Neuronal stem cell (in vitro differentiated cells): ENCODE data around the gene TREML2.
A peak's percentile ranks its signal among the peaks of the same experiment; 100 is the strongest.

Experiments
- DNase-seq: peaks from one replicate; pipeline ENCODE4 v3.0.0-alpha.2; 2013; ENCODE audit warnings: low spot score
- H2AFZ ChIP-seq: one replicate; pipeline ENCODE4 v1.6.1; 2013; ENCODE audit warnings: mild to moderate bottlenecking, low read length, inconsistent platforms
- H2AK5ac ChIP-seq: 2 replicates; pipeline ENCODE4 v1.6.1; 2013; ENCODE audit warnings: low read depth, mild to moderate bottlenecking, inconsistent platforms, low read length, moderate library complexity, mixed read lengths
- H2BK120ac ChIP-seq: 2 replicates; pipeline ENCODE4 v1.6.1; 2013; ENCODE audit warnings: low read depth, mild to moderate bottlenecking, inconsistent platforms, low read length, moderate library complexity, mixed read lengths
- H2BK12ac ChIP-seq: one replicate; pipeline ENCODE4 v1.6.1; 2013; ENCODE audit warnings: low read length, inconsistent platforms
- H2BK15ac ChIP-seq: 2 replicates; pipeline ENCODE4 v1.6.1; 2013; ENCODE audit warnings: mild to moderate bottlenecking, low read length, inconsistent platforms, mixed read lengths
- H2BK5ac ChIP-seq: one replicate; pipeline ENCODE4 v1.6.1; 2013; ENCODE audit warnings: inconsistent platforms, mild to moderate bottlenecking, low read length, moderate library complexity
- H3K14ac ChIP-seq: one replicate; pipeline ENCODE4 v1.6.1; 2013; ENCODE audit warnings: low read length, inconsistent platforms
- H3K18ac ChIP-seq: 2 replicates; pipeline ENCODE4 v1.6.1; 2013; ENCODE audit warnings: low read length, inconsistent platforms
- H3K23ac ChIP-seq: 2 replicates; pipeline ENCODE4 v1.6.1; 2013; ENCODE audit warnings: low read depth, mild to moderate bottlenecking, mixed read lengths, low read length, inconsistent platforms; ENCODE audit not compliant: poor library complexity
- H3K27ac ChIP-seq: replicated peaks from 3 replicates; pipeline ENCODE4 v1.5.1; 2013; ENCODE audit warnings: low read length, inconsistent platforms
- H3K27me3 ChIP-seq, 3 experiments: 2 replicates each; pipeline ENCODE4 v1.6.1; 2013; ENCODE audit warnings: low read length in 3 of 3, mild to moderate bottlenecking in 2 of 3, inconsistent platforms in 1 of 3, low read depth in 1 of 3, mixed read lengths in 1 of 3, moderate library complexity in 1 of 3; ENCODE audit not compliant: control insufficient read depth in 3 of 3, insufficient read depth in 3 of 3
- H3K36me3 ChIP-seq, 2 donors: replicated peaks in 1 of 2; 2 replicates each; pipeline ENCODE4 v1.6.1; 2013; ENCODE audit warnings: low read length in 2 of 2; ENCODE audit not compliant: control insufficient read depth in 2 of 2, insufficient read depth in 2 of 2
- H3K4ac ChIP-seq: 2 replicates; pipeline ENCODE4 v1.6.1; 2013; ENCODE audit warnings: inconsistent platforms, mild to moderate bottlenecking, low read length, moderate library complexity
- H3K4me1 ChIP-seq, 2 donors: 1 replicate in 1 of 2; 2 replicates in 1 of 2; pipeline ENCODE4 v1.6.1; 2013; ENCODE audit warnings: low read length in 2 of 2, low read depth in 1 of 2; ENCODE audit not compliant: control insufficient read depth in 2 of 2, insufficient read depth in 1 of 2
- H3K4me2 ChIP-seq: one replicate; pipeline ENCODE4 v1.6.1; 2013; ENCODE audit warnings: mild to moderate bottlenecking, low read length, inconsistent platforms; ENCODE audit not compliant: insufficient read depth, poor library complexity, severe bottlenecking
- H3K4me3 ChIP-seq, 2 donors: 2 replicates each; pipeline ENCODE4 v1.5.1; 2013; ENCODE audit warnings: low read length in 2 of 2, mild to moderate bottlenecking in 2 of 2, inconsistent platforms in 1 of 2, moderate library complexity in 1 of 2
- H3K79me1 ChIP-seq: one replicate; pipeline ENCODE4 v1.6.1; 2013; ENCODE audit warnings: low read depth, mild to moderate bottlenecking, inconsistent platforms, low read length, moderate library complexity
- H3K9ac ChIP-seq: one replicate; pipeline ENCODE4 v1.6.1; 2013; ENCODE audit warnings: mild to moderate bottlenecking, low read depth, low read length, inconsistent platforms; ENCODE audit not compliant: poor library complexity
- H3K9me3 ChIP-seq, 2 donors: replicated peaks in 1 of 2; 2 replicates each; pipeline versions ENCODE3 to v1.6.1; 2013; ENCODE audit warnings: low read length in 2 of 2, mild to moderate bottlenecking in 2 of 2, inconsistent platforms in 1 of 2, low read depth in 1 of 2, mixed read lengths in 1 of 2, moderate library complexity in 1 of 2; ENCODE audit not compliant: control insufficient read depth in 2 of 2, insufficient read depth in 1 of 2
- H4K8ac ChIP-seq: one replicate; pipeline ENCODE4 v1.6.1; 2013; ENCODE audit warnings: low read depth, mild to moderate bottlenecking, inconsistent platforms, low read length, moderate library complexity
- H4K91ac ChIP-seq: one replicate; pipeline ENCODE4 v1.6.1; 2013; ENCODE audit warnings: low read length, low read depth, mild to moderate bottlenecking, inconsistent platforms; ENCODE audit not compliant: poor library complexity
- WGBS, 2 donors: extraction: QIAGEN DNeasy Blood & Tissue Kit; methylation state at CpG; one replicate each; pipeline ENCODE4 v1.1.7; 2013; ENCODE audit warnings: missing lambda C conversion rate in 2 of 2, mixed read lengths in 1 of 2; ENCODE audit not compliant: insufficient read length in 2 of 2, insufficient replicate concordance in 1 of 2; ENCODE audit errors: extremely low coverage in 2 of 2; 5-methylcytosine and 5-hydroxymethylcytosine counted together

Gene TREML2

GRCh38 chr6:41161380-41161779, 39.6 kb downstream of the TREML2 start:
- Histone ChIP-seq H2BK120ac (no peak overlapping the region), H3K14ac (peak overlapping the region; percentile 26), H3K4me3 (peak overlapping the region in 1 of 2 donors; percentile 14), H4K91ac (no peak overlapping the region), H3K4ac (no peak overlapping the region), H3K4me1 (peaks cover 0 to 4% of the 10 kb centered on the region in 2 donors), H2BK12ac (no peak overlapping the region), H3K23ac (peak overlapping the region; percentile 37), H3K18ac (peak overlapping the region; percentile 32), H3K9ac (no peak overlapping the region), H2BK5ac (no peak overlapping the region), H3K27me3 (peaks cover 0 to 24% (median 0%) of the 10 kb centered on the region in 3 experiments), H2BK15ac (no peak overlapping the region), H2AK5ac (peak overlapping the region; percentile 35), H3K27ac (no peak overlapping the region), H3K9me3 (no peaks in the 10 kb centered on the region), H3K36me3 (no peaks in the 10 kb centered on the region), H2AFZ (no peak overlapping the region), H3K4me2 (no peak overlapping the region), H4K8ac (no peak overlapping the region), H3K79me1 (no peaks in the 10 kb centered on the region)
- WGBS, 2 donors = no CpG with 5 or more reads among the region's 10 CpGs
- no peak for DNase-seq

DNA sequence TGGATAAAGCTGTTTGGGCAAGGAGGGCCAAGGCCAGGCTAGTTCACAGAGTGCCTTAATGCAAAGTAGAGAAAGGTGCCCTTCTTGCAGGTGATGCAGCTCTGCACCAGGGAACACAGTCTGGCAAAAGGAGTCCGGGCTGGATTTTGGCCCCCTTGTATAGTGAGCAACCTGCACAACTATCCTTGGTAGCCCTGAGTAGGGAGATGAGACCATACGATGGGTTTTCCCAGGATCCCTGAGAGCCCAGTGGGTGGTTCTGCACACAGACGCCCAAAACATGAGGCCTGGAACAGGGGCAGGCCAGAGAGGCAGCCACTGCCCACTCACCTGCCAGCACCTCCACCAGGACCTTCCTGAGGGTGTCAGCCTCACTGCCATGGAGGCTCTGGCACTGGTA, 40.0 kb downstream of the TREML2 start:
- no CpG with 5 or more reads among the region's 3 CpGs for WGBS, 2 donors
- Histone ChIP-seq H3K4me1 (peaks cover 0 to 4% of the 10 kb centered on the region in 2 donors), H3K9me3 (no peaks in the 10 kb centered on the region), H4K91ac (no peak overlapping the region), H4K8ac (no peak overlapping the region), H3K36me3 (no peaks in the 10 kb centered on the region), H2AFZ (no peak overlapping the region), H3K23ac (peak overlapping the region; percentile 37), H3K27ac (no peak overlapping the region), H3K4me2 (no peak overlapping the region), H3K4ac (no peak overlapping the region), H2BK12ac (no peak overlapping the region), H3K9ac (no peak overlapping the region), H2BK5ac (no peak overlapping the region), H2BK120ac (no peak overlapping the region), H3K27me3 (peaks cover 0 to 24% (median 0%) of the 10 kb centered on the region in 3 experiments), H2AK5ac (no peak overlapping the region), H3K14ac (peak overlapping the region; percentile 26), H3K18ac (peak overlapping the region; percentile 32), H3K79me1 (no peaks in the 10 kb centered on the region), H2BK15ac (no peak overlapping the region), H3K4me3 (peak overlapping the region in 1 of 2 donors; percentile 14)
- no peak for DNase-seq

DNA sequence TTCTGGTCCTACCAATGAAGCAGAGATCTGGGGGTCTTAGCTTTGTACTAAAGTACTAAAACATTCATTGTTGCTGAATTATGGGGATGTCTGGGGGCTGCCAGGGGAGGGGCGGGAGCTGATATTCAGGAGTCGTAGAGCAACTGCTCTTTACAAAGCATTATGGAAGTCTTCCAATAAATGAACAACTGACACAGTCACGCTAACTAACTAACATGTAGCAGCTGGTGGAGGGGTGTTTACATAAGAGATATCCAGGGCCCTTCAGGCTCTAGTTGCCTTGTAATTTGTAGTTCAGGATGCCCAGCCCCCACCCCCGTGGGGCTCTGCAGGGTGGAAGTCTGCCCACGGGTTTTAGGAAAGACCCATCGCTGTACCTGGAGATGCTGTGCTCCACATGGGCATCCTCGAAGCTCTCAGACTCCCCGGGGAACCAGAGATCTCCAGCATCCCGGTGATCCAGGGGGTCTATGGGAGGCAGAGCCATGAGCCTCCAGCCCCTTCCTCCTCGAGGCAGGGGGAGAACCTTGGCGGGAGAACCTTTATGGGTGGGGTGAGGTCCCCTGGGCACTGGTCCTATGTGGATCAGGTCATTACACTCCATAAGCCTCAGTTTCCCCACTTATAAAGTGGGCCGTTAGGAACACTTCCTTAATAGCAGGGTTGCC, 41.4 kb downstream of the TREML2 start:
- Histone ChIP-seq H2BK5ac (no peak overlapping the region), H3K9ac (no peak overlapping the region), H3K36me3 (no peaks in the 10 kb centered on the region), H3K4me2 (no peak overlapping the region), H3K27me3 (peaks cover 0 to 32% (median 0%) of the 10 kb centered on the region in 3 experiments), H3K4me1 (peaks cover 0 to 4% of the 10 kb centered on the region in 2 donors), H3K4me3 (no peak overlapping the region), H3K27ac (no peak overlapping the region), H2AFZ (no peak overlapping the region), H3K23ac (no peak overlapping the region), H2AK5ac (no peak overlapping the region), H4K8ac (no peak overlapping the region), H3K79me1 (no peaks in the 10 kb centered on the region), H3K9me3 (no peaks in the 10 kb centered on the region), H2BK120ac (no peak overlapping the region), H3K4ac (no peak overlapping the region), H3K18ac (no peak overlapping the region), H4K91ac (no peak overlapping the region), H2BK12ac (no peak overlapping the region), H3K14ac (no peak overlapping the region), H2BK15ac (no peak overlapping the region)
- WGBS, 2 donors = no CpG with 5 or more reads among the region's 12 CpGs
- DNase-seq = no peak

DNA sequence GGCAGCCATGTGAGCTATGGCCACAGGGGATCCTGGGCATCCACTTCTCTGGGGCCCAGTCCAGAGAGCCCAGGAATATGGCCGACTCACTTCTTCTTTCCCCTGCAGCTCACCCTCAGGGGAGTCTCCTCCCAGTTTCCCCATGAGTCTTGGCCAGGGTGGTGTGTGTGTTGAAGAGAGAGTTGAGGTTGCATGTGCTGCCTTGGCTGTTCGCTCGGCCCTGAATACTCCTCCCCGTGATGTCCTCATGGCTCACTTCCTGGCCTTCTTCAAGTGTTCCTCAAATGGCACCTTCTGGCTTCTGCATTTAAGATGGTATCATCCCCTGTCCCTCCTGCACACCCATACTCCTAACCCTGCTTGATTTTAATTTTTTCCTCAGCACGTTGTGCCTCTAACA, 43.6 kb downstream of the TREML2 start:
- H2AK5ac ChIP-seq = no peak overlapping the region
- no peak overlapping the region for H3K18ac ChIP-seq
- H2BK12ac ChIP-seq = no peak overlapping the region
- H3K27ac ChIP-seq = no peak overlapping the region
- no peak overlapping the region for H3K4me3 ChIP-seq
- H3K36me3 ChIP-seq = no peaks in the 10 kb centered on the region
- no peaks in the 10 kb centered on the region for H3K9me3 ChIP-seq
- no peaks in the 10 kb centered on the region for H3K79me1 ChIP-seq
- H3K9ac ChIP-seq = no peak overlapping the region
- no peak overlapping the region for H3K4me2 ChIP-seq
- H2AFZ ChIP-seq = no peak overlapping the region
- H2BK5ac ChIP-seq = no peak overlapping the region
- H3K14ac ChIP-seq = no peak overlapping the region
- H2BK15ac ChIP-seq = no peak overlapping the region
- H3K4ac ChIP-seq = no peak overlapping the region
- H3K4me1 ChIP-seq = peaks cover 0 to 1% of the 10 kb centered on the region in 2 donors
- DNase-seq = no peak
- no CpG with 5 or more reads among the region's 5 CpGs for WGBS, 2 donors
- no peak overlapping the region for H2BK120ac ChIP-seq
- H4K91ac ChIP-seq = no peak overlapping the region
- H3K23ac ChIP-seq = peak overlapping the region; percentile 22
- no peak overlapping the region for H4K8ac ChIP-seq
- peaks cover 0 to 33% (median 0%) of the 10 kb centered on the region in 3 experiments for H3K27me3 ChIP-seq
